Panc1 (cell line): ENCODE measurements around the gene PNLIPRP3. TPM values are rescaled to one million over a fixed set of nuclear protein-coding genes. Genes with fewer than 3 reads are reported as not detected.

Experiments used
- ATAC-seq: fragments of 200-7000 bp; cut with Tn5 transposase; 2 replicates; pipeline ENCODE4 v1.9.1; 2020; ENCODE audit warnings: mild to moderate bottlenecking, moderate library complexity
- BruUV-seq: library from RNA; stranded (reverse); fragments of 400-500 nt; replicated peaks from 2 replicates; lab custom pipeline; 2021; lab: Mats Ljungman, UMichigan
- CTCF ChIA-PET: fragments of 300-600 bp; sonication (Branson Sonifier 250); formaldehyde crosslinking; loops from one replicate; lab custom pipeline; 2022; ENCODE audit warnings: antibody characterized with exemption; lab: Charles Lee
- POLR2A ChIA-PET: fragments of 300-600 bp; sonication (Branson Sonifier 250); formaldehyde crosslinking; loops from one replicate; lab custom pipeline; 2022; ENCODE audit warnings: antibody characterized with exemption; lab: Charles Lee
- DNase-seq: peaks from one replicate; pipeline ENCODE4 v3.0.0-alpha.2; 2010; ENCODE audit warnings: low read depth, low spot score
- H3K27ac ChIP-seq: 2 replicates; pipeline ENCODE4 v1.5.1; 2011; ENCODE audit warnings: mild to moderate bottlenecking, low read length, inconsistent platforms
- H3K27me3 ChIP-seq: fragments of 200-500 bp; sonication (Bioruptor generic); 2 replicates; pipeline ENCODE4 v1.6.0; 2014; ENCODE audit warnings: low read length, inconsistent platforms; ENCODE audit not compliant: control insufficient read depth, insufficient read depth
- H3K36me3 ChIP-seq: fragments of 200-500 bp; sonication (Bioruptor generic); 2 replicates; pipeline ENCODE4 v1.5.1; 2014; ENCODE audit warnings: inconsistent platforms, mild to moderate bottlenecking, low read length, moderate library complexity; ENCODE audit not compliant: control insufficient read depth, insufficient read depth
- H3K4me1 ChIP-seq: 2 replicates; pipeline ENCODE4 v1.5.1; 2011; ENCODE audit warnings: inconsistent platforms, mild to moderate bottlenecking, low read length, moderate library complexity; ENCODE audit not compliant: control insufficient read depth, insufficient read depth
- H3K4me3 ChIP-seq, 2 experiments: 2 replicates each; pipeline ENCODE4 v1.5.1; 2011 to 2012; ENCODE audit warnings: low read depth in 2 of 2, low read length in 2 of 2, mild to moderate bottlenecking in 2 of 2, inconsistent platforms in 1 of 2, moderate library complexity in 1 of 2
- H3K9me3 ChIP-seq: fragments of 200-500 bp; sonication (Bioruptor generic); 2 replicates; pipeline ENCODE4 v1.5.1; 2014; ENCODE audit warnings: low read depth, mild to moderate bottlenecking, inconsistent platforms, low read length, moderate library complexity; ENCODE audit not compliant: control insufficient read depth, insufficient read depth
- POLR2AphosphoS5 ChIP-seq: IDR thresholded peaks from 2 replicates; pipeline ENCODE4 v1.6.1; 2012; ENCODE audit warnings: mild to moderate bottlenecking, low read depth, low read length, moderate library complexity
- SIN3A ChIP-seq: IDR thresholded peaks from 2 replicates; pipeline ENCODE4 v1.6.1; 2012; ENCODE audit warnings: low read depth, mild to moderate bottlenecking, low read length, moderate library complexity, borderline replicate concordance; ENCODE audit not compliant: insufficient read depth
- TCF7L2 ChIP-seq: IDR thresholded peaks from 2 replicates; pipeline ENCODE4 v1.6.1; 2011; ENCODE audit warnings: mild to moderate bottlenecking, low read depth, low read length, inconsistent platforms
- in situ Hi-C: cut with HindIII; loops from 2 replicates; pipeline ENCODE4 v1.10.0; 2016; ENCODE audit warnings: low sequenced_read_pairs, low pct_unique_long_range_greater_than_20kb
- intact Hi-C: fragments of 100-400 bp; cut with micrococcal nuclease; formaldehyde crosslinking; loops from one replicate; pipeline ENCODE4 v1.10.0; 2022; ENCODE audit not compliant: unreplicated experiment
- total RNA-seq: library from RNA; stranded (reverse); gene quantifications from one replicate; pipeline ENCODE4 v1.2.1, GENCODE V29; 2021; ENCODE audit not compliant: unreplicated experiment
- TF ChIP-seq, protein P1 (sequence below): fragments of 450-650 bp; IDR thresholded peaks from 2 replicates; pipeline ENCODE4 v1.5.1; 2017; ENCODE audit warnings: mild to moderate bottlenecking
- TF ChIP-seq, protein P2 (sequence below), 2 experiments: IDR thresholded peaks; 2 replicates each; pipeline ENCODE4 v1.6.1; 2011 to 2012; ENCODE audit warnings: low read depth in 2 of 2, control low read depth in 1 of 2, low read length in 1 of 2, mild to moderate bottlenecking in 1 of 2, moderate library complexity in 1 of 2; ENCODE audit not compliant: insufficient read depth in 1 of 2

Gene PNLIPRP3
- total RNA-seq, 1 experiment from 2014 or later: not detected

DNA sequence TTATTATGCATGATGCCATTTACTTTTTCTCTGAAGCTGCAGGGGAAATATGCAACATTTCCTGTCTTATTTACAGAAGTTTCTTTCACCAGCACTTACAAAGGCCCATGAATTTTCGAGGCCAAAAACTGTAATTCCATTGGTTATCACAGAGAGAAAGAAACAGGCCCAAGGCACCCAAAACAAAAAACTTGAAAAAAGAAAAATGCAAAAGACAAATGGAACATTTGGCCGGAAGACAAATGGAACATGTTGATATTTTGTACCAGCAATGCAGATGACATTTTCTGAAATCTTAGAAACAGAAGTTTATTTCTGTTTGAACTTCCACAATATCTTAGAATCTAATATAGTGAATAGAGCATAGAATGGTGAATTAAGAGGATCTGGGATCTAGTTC is 61.8 kb downstream of the PNLIPRP3 start:
- DNase-seq (no peak), ATAC-seq (no peak)
- Histone ChIP-seq H3K27me3 (peaks cover 13% of the 10 kb centered on the region), H3K9me3 (no peaks in the 10 kb centered on the region), H3K4me3 (no peak overlapping the region), H3K36me3 (no peaks in the 10 kb centered on the region), H3K4me1 (no peaks in the 10 kb centered on the region), H3K27ac (no peak overlapping the region)
- intact Hi-C loops (no loop called here), in situ Hi-C loops (no loop called here)
- ChIA-PET CTCF (interaction anchor here (0.5 to 0.7 kb wide), 2 partner anchors 20 to 1609 kb away, joined by 3 to 5 read pairs; no protein-coding TSS in a partner anchor), POLR2A (no interaction called here)
- TF ChIP-seq POLR2AphosphoS5 (no peak), SIN3A (no peak), TCF7L2 (no peak)
- TF ChIP-seq, protein P1, sequence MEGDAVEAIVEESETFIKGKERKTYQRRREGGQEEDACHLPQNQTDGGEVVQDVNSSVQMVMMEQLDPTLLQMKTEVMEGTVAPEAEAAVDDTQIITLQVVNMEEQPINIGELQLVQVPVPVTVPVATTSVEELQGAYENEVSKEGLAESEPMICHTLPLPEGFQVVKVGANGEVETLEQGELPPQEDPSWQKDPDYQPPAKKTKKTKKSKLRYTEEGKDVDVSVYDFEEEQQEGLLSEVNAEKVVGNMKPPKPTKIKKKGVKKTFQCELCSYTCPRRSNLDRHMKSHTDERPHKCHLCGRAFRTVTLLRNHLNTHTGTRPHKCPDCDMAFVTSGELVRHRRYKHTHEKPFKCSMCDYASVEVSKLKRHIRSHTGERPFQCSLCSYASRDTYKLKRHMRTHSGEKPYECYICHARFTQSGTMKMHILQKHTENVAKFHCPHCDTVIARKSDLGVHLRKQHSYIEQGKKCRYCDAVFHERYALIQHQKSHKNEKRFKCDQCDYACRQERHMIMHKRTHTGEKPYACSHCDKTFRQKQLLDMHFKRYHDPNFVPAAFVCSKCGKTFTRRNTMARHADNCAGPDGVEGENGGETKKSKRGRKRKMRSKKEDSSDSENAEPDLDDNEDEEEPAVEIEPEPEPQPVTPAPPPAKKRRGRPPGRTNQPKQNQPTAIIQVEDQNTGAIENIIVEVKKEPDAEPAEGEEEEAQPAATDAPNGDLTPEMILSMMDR: no peak
- TF ChIP-seq, protein P2, sequence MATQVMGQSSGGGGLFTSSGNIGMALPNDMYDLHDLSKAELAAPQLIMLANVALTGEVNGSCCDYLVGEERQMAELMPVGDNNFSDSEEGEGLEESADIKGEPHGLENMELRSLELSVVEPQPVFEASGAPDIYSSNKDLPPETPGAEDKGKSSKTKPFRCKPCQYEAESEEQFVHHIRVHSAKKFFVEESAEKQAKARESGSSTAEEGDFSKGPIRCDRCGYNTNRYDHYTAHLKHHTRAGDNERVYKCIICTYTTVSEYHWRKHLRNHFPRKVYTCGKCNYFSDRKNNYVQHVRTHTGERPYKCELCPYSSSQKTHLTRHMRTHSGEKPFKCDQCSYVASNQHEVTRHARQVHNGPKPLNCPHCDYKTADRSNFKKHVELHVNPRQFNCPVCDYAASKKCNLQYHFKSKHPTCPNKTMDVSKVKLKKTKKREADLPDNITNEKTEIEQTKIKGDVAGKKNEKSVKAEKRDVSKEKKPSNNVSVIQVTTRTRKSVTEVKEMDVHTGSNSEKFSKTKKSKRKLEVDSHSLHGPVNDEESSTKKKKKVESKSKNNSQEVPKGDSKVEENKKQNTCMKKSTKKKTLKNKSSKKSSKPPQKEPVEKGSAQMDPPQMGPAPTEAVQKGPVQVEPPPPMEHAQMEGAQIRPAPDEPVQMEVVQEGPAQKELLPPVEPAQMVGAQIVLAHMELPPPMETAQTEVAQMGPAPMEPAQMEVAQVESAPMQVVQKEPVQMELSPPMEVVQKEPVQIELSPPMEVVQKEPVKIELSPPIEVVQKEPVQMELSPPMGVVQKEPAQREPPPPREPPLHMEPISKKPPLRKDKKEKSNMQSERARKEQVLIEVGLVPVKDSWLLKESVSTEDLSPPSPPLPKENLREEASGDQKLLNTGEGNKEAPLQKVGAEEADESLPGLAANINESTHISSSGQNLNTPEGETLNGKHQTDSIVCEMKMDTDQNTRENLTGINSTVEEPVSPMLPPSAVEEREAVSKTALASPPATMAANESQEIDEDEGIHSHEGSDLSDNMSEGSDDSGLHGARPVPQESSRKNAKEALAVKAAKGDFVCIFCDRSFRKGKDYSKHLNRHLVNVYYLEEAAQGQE (IDR thresholded peaks at IDR 0.05; ENCODE audit: insufficient read depth in 1 of 2, low read depth in 2 of 2, low read length in 1 of 2): no peak
- BruUV-seq: no TSS peak

DNA sequence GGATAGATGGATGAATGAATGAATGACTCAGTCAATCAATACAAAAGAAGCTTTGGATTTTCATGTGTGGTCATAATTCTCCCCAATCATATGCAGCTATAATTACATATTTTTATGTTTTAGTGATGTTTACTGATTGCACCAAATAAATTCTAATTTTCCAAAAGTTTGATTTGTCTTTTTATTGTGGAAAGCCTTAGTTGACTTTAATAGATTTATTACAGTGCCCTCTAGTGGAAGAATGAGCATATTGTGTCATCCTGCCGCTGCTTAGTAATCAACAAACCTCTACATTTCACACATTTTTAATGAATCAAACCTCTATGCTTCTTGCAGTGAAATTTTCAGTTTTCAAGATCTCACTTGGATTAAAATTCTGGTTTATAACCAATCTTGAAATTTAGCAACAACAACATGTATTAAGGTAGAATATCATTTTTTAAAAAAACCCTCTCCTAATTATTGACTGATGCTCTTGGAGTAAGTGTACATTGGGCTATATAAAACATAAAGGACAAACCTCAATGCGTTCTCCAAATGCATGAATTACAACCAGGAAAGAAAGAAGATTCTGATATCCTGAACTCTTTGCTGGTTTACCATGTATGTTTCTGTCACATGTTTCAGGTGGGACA is 62.5 kb downstream of the PNLIPRP3 start:
- no peak overlapping the region for H3K27ac ChIP-seq
- in situ Hi-C loops (no loop called here), intact Hi-C loops (loop anchor here (2.0 kb wide), 2 partner anchors 19 to 45 kb away; no protein-coding TSS in a partner anchor)
- H3K27me3 ChIP-seq: peaks cover 13% of the 10 kb centered on the region
- DNase-seq: peak; percentile 15
- ChIA-PET POLR2A (no interaction called here), CTCF (interaction anchor here (0.5 to 0.6 kb wide), 2 partner anchors 19 to 50 kb away, joined by 3 read pairs; no protein-coding TSS in a partner anchor)
- H3K9me3 ChIP-seq: no peaks in the 10 kb centered on the region
- no peaks in the 10 kb centered on the region for H3K36me3 ChIP-seq
- TF ChIP-seq, protein P2 (IDR thresholded peaks at IDR 0.05; ENCODE audit: insufficient read depth in 1 of 2, low read depth in 2 of 2, low read length in 1 of 2): no peak
- TF ChIP-seq, protein P1: peak; percentile 79; the same call in 1 of the 2 replicates
- ATAC-seq: peak; percentile 80
- no TSS peak for BruUV-seq
- H3K4me1 ChIP-seq: no peaks in the 10 kb centered on the region
- H3K4me3 ChIP-seq: no peak overlapping the region
